OCI-LY7 (cell line): ENCODE measurements around the gene CTU2.

Experiments
- CTCF ChIP-seq: fragments of 200-600 bp; sonication (generic); conservative IDR thresholded peaks from 2 replicates; pipeline ENCODE4 v1.5.1; 2014; ENCODE audit warnings: mild to moderate bottlenecking, antibody characterized with exemption, low read length, moderate library complexity, mixed read lengths
- EZH2phosphoT487 ChIP-seq: fragments of 200-600 bp; sonication (generic); IDR thresholded peaks from 2 replicates; pipeline ENCODE4 v1.6.1; 2018; ENCODE audit warnings: low read depth, borderline replicate concordance, mild to moderate bottlenecking, mixed run types, antibody characterized with exemption, low read length, moderate library complexity, mixed read lengths

DNA sequence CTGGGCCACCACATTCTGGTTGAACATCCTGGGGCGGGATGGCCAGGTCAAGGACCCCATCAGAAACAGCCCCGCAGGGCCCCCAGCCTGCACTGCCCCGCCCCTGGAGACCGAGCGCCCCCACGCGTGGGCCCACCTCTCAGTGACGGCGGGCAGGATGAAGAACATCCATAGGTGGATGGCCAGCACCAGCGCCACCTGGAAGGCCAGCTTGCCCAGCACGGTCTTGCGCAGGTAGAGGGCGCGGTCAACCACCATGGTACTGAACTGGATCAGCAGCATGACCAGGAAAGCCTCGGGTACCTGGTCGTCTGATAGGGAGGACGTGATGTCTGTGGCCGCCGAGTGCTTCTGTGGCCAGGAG is 13.6 kb downstream of the CTU2 start:
- TF ChIP-seq CTCF: no peak
- no peak for TF ChIP-seq EZH2phosphoT487
